Retinal pigment epithelial cell (primary cell): Measurements from ENCODE around the gene RFX5.

Experiments
- DNase-seq: peaks from one replicate; pipeline ENCODE4 v3.0.0-alpha.2; 2010; ENCODE audit warnings: low read depth
- H3K4me3 ChIP-seq: 2 replicates; pipeline ENCODE4 v1.5.1; 2011; ENCODE audit warnings: mild to moderate bottlenecking, low read length, control low read depth, moderate library complexity
- TF ChIP-seq, protein P1 (sequence below): conservative IDR thresholded peaks from 2 replicates; pipeline ENCODE4 v1.5.1; 2011; ENCODE audit warnings: low read depth, low read length, control low read depth, inconsistent platforms

Gene RFX5

DNA sequence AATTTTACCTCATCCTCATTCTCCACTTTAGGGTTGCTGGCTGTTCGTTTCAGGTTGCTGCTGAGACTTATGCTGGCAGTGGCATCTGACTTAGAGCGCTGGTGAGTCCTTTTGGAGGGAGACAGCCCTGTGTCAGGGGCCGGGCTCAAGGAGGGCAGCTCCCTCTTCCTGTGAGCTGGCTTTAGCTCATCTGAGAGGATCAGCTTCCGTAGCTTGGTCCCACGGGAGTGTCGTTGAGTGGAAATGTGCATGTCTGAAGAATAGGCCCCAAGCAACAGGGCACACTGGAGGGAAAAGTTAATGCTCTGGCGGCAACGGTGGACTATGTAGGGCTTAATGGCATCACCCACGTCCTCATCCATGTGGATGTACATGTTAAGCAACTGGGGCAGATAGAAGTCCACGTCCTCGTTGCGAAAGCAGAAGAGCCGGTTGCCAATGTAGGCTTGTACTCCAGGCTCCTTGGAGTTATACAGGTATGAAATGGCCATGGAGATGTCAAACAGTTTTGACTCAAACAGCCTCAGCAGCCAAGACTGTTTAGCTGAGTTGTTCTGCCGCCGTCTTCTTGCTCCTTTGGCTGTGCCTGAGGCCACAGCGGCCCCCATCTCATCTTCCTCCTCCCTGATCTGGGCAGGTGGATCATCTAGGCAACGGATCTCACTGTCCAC is 31.4 kb downstream of the RFX5 start:
- TF ChIP-seq, protein P1, sequence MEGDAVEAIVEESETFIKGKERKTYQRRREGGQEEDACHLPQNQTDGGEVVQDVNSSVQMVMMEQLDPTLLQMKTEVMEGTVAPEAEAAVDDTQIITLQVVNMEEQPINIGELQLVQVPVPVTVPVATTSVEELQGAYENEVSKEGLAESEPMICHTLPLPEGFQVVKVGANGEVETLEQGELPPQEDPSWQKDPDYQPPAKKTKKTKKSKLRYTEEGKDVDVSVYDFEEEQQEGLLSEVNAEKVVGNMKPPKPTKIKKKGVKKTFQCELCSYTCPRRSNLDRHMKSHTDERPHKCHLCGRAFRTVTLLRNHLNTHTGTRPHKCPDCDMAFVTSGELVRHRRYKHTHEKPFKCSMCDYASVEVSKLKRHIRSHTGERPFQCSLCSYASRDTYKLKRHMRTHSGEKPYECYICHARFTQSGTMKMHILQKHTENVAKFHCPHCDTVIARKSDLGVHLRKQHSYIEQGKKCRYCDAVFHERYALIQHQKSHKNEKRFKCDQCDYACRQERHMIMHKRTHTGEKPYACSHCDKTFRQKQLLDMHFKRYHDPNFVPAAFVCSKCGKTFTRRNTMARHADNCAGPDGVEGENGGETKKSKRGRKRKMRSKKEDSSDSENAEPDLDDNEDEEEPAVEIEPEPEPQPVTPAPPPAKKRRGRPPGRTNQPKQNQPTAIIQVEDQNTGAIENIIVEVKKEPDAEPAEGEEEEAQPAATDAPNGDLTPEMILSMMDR, result no peak
- H3K4me3 ChIP-seq, result no peak overlapping the region
- no peak for DNase-seq

DNA sequence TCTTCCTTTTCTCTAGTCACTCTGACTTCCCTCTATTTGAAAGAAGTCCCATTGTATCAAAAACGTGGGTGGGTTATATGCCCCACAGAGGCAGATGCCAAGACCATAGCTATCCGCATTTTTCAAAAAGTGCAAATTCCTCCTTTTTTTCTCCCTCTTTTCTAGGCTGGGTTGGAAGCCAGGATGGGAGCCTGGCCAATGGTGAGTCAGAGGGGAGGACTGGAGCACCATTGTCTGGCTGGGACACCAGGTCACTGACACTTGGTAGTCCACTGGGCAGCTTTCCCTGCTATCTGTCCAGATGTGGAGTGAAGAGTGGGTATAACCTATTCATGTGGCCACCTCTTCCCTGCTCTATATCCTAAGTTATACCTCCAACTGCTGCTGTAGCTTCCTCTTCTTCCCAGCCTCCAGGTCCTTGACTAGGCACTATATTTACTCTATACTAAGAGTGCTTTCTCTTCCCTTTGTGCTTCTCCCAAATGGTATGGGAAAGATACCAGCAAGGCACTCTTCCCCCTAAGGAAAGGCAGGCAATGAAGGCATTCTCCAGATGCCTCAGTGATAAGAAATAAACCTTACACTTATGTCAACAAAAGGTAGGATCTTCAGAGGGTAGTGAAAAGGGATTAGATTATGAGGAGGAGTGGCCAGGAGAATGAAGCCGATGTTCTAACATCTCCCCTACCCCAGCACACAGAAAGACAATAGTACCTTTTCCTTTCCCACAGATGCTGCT is 32.7 kb downstream of the RFX5 start:
- H3K4me3 ChIP-seq, result no peak overlapping the region
- DNase-seq, result peak; percentile 46
- TF ChIP-seq, protein P1, result no peak

DNA sequence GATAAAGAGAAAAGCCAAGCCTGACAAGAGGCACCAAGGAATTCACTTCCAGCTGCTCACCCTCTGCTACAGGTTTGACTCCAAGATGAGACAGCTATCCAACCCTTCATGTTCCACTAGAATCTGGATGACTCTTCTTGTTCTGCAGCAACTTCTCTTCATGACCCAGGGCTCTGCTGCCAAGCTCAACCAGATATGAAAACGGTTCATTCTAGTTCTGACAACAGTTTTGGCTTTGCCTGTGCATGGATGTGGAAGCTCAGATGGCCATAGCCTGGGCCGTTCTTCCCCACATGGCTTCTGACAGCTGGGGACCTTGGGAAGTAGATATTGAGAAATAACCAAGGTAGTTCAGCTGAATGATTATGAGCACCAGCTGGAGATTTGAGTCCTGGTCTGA is 33.6 kb downstream of the RFX5 start:
- TF ChIP-seq, protein P1, result no peak
- DNase-seq, result no peak
- H3K4me3 ChIP-seq, result no peak overlapping the region

DNA sequence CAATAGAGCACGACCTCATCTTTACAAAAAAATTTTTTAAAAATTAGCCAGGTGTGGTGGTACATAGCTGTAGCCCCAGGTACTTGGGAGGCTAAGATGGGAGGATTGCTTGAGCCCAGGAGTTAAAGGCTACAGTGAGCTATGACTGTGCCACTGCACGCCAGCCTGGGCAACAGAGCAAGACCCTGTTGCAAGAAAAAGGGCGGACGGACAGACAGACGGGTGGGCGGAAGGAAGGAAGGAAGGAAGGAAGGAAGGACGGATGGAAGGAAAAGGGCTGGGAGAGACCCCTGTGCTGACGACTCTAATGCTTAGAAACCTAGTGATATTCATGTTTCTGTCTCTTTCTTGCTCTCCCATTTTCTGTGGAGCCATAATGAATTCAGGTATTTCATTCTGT is 34.2 kb downstream of the RFX5 start:
- no peak overlapping the region for H3K4me3 ChIP-seq
- TF ChIP-seq, protein P1, result no peak

DNA sequence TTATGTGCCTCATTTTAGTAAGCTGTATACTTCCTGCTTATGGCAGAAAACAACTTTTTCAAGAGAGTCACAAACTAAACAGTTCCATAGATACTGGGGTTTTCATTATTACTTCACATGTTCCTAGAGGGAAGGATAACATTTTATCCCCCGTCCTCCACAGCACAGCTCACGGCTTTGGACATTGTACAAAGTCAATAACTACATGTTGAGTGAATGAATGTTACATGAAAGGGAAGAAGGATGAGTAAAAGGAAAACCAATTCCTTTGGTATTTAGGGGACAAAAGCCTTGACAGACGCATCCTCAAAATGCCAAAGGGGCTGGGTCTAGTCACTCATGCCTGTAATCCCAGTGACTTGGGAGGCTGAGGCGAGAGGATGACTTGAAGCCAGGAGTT is 34.6 kb downstream of the RFX5 start:
- TF ChIP-seq, protein P1, result no peak
- DNase-seq, result no peak
- no peak overlapping the region for H3K4me3 ChIP-seq

More for the DNA sequence above, 34.2 kb downstream of the RFX5 start:
- DNase-seq, result no peak

DNA sequence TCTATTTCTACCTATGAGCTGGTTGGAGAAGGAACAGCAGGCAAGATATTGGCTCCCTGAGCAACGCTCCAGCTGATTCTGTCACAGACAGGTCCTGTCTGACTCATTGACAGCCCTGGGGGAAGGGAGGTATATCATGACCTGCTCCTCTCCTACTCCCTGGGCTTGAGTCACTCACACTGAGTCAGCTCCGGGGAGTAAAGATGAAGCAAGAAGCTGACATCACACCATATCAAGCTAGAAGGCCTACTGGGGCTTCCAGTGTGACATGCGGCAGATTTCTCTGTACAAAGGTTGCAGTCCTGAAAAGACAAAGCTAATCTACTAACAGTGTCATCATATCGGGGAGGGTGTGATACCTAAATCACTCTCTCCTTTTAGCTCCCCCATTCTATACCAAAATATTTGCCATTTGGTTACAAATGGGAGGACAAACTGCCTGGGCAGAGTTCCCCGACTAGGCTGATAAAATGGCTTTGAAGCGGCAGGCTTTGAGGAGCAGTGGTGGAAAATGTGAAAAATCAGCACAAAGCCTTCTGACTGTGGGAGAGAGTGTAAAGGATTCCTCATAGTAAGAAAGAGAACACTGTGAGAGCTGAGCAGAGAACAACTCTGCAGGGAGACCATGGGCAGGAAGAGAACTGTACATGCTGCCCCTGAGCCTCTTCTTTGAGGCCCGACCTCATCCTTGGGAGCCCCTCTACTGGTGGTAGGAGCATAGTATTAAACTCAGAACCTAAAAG is 35.3 kb downstream of the RFX5 start:
- no peak overlapping the region for H3K4me3 ChIP-seq
- TF ChIP-seq, protein P1, result no peak

More for the DNA sequence above, 35.3 kb downstream of the RFX5 start:
- DNase-seq, result peak; percentile 79
